ENCODE results near the gene PGR. TPM values are rescaled to one million over a fixed set of nuclear protein-coding genes. Genes with fewer than 3 reads are reported as not detected.

The PGR gene
- total RNA-seq, 2 experiments from 2014 or later = not detected

DNA sequence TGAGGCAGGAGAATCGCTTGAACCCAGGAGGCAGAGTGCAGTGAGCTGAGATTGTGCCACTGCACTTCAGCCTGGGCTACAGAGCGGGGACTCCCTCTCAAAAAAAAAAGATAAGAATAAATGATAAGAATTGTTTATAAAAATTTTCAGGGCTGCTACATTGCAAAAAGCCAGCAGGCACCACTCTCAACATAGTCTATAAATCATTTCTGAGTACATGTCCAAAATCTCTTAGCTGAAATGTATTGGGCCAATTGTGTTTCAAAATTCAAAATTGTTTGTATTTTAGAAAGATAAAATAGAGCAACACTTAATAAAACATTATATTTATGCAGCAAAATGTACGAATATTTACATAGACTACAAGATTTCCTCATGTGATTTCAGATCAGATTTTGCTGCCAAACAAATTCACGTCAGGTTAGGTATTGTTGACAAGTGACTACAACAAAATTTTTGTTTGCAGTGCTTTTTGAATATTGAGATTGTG lies 13.9 kb downstream of the PGR start:
- Mint-ChIP-seq H3K4me3 (no peak overlapping the region), H3K36me3 (ENCODE audit: low read depth) (no peaks in the 10 kb centered on the region), H3K27ac (no peak overlapping the region), H3K27me3 (ENCODE audit: low read depth) (no peaks in the 10 kb centered on the region), H3K9me3 (peaks cover 9% of the 10 kb centered on the region), H3K4me1 (ENCODE audit: low read depth) (no peaks in the 10 kb centered on the region)
- CTCF ChIA-PET = no interaction called here
- intact Hi-C loops (cut with micrococcal nuclease) = no loop called here
- DNase-seq = no peak

DNA sequence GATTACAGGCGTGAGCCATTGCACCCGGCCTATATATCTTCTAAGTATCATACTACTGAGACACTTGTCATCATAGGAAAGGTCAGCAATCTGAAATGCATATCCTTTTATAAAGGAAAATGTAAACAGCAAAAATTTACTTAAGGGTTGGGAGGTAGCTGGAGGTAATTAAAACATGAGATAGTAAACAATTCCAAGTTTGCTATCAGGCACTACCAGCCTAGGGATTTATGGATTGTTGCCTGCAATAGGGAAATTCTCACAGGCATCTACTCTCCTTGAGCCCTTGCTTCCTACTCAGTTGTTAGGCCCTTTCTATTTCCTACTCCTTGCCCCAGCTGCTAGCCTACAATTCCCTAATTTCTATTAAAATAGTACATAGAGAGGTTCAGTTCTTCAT lies 16.1 kb downstream of the PGR start:
- Mint-ChIP-seq H3K9me3 (peaks cover 9% of the 10 kb centered on the region), H3K36me3 (ENCODE audit: low read depth) (no peaks in the 10 kb centered on the region), H3K27me3 (ENCODE audit: low read depth) (no peaks in the 10 kb centered on the region), H3K4me1 (ENCODE audit: low read depth) (no peaks in the 10 kb centered on the region), H3K27ac (no peak overlapping the region), H3K4me3 (no peak overlapping the region)
- CTCF ChIA-PET = no interaction called here
- DNase-seq = no peak
- intact Hi-C loops (cut with micrococcal nuclease) = no loop called here

DNA sequence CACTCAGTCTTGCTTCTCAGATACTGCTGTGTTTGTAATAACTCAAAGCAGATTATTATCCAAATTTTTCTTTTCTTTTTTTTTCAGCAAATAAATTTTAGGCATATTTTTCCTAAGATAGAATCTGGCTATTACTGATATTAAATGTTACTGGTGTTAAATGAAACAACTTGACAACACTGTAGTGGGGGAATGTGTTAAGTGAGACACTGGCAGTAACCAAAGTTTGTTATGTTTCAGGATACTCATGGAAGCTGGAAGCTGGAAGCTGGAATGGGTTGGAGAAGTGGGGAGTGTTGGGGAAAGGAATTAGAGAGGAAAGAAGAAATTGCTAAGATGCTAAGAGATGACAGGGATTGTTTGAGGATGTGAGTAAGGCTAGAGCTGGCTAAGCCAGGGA lies 24.9 kb downstream of the PGR start:
- Mint-ChIP-seq H3K36me3 (ENCODE audit: low read depth) (no peaks in the 10 kb centered on the region), H3K4me3 (no peak overlapping the region), H3K27ac (no peak overlapping the region), H3K9me3 (peaks cover 9% of the 10 kb centered on the region), H3K4me1 (ENCODE audit: low read depth) (no peaks in the 10 kb centered on the region), H3K27me3 (ENCODE audit: low read depth) (no peaks in the 10 kb centered on the region)
- CTCF ChIA-PET = no interaction called here
- intact Hi-C loops (cut with micrococcal nuclease) = no loop called here
- DNase-seq = no peak

DNA sequence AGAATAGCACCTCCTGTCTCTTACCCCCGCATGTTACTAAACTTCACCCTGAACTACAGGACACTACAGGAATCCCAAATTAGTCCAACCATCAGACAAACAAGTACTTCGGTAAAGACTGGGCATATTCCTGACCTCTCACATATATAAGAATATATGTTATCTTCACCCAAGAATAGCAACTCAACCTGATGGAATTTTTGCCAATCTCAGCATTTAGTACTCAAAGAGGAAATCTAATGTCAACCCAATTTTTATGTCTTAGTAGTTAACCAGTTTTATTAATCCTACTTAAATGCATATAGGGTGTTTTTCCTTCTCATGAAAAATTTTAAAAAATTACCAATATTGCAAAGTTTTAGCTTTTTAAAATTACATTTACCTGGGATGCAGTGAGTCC lies 26.2 kb downstream of the PGR start:
- DNase-seq = no peak
- Mint-ChIP-seq H3K4me1 (ENCODE audit: low read depth) (no peaks in the 10 kb centered on the region), H3K4me3 (no peak overlapping the region), H3K27ac (no peak overlapping the region), H3K36me3 (ENCODE audit: low read depth) (no peaks in the 10 kb centered on the region), H3K9me3 (peaks cover 9% of the 10 kb centered on the region), H3K27me3 (ENCODE audit: low read depth) (no peaks in the 10 kb centered on the region)
- CTCF ChIA-PET = no interaction called here
- intact Hi-C loops (cut with micrococcal nuclease) = no loop called here

DNA sequence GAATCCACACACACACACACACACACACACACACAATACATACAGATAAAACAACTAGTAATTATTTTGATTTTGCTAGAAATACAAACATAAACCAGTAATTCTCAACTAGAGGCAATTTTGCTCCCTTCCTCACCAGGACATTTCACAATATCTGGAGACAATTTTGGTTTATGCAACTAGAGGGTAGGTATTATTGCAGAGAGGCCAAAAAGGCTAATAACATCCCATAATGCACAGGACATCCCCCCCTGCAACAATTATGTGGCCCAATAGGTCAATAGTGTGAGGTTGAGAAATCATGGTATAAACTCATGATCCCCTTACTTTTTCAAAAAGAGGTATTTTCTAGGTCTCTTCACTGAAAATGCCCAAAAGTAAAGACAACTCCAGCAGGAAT lies 29.0 kb downstream of the PGR start:
- intact Hi-C loops (cut with micrococcal nuclease) = no loop called here
- Mint-ChIP-seq H3K27me3 (ENCODE audit: low read depth) (no peaks in the 10 kb centered on the region), H3K36me3 (ENCODE audit: low read depth) (no peaks in the 10 kb centered on the region), H3K4me1 (ENCODE audit: low read depth) (no peaks in the 10 kb centered on the region), H3K9me3 (peaks cover 3% of the 10 kb centered on the region), H3K4me3 (no peak overlapping the region), H3K27ac (no peak overlapping the region)
- CTCF ChIA-PET = no interaction called here
- DNase-seq = no peak

DNA sequence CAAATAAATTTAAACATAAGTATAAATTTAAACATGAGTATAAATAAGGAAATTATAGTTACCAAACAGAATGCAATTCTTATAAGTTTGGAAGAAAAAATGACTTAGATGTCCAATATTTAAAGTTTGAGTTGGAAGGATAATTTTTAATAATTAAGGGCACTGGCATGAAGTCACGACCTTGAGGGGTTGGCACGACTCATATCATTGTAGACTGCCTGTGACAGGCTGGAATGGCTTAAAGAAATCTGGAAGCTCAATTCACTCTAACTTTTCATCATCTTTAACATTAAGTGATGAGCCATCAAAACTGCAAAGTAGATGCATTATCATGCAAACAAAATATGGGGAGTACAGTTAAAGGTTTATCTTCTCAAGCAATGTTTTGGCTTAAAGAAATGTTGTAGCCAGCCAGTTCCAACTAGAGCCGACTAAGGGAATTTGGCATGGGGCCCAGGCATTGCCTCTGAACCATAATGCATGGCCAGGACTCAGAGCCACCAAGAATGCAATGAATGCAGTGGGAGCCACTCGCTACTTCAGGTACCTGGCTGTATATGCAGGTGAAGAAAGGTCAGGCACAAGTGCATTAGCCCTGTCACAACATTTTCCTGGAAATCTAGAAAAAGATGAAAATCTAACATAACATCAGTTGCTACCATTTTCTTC lies 33.4 kb downstream of the PGR start:
- no peak overlapping the region for H3K27ac Mint-ChIP-seq
- H3K36me3 Mint-ChIP-seq (ENCODE audit: low read depth) = no peaks in the 10 kb centered on the region
- peaks cover 6% of the 10 kb centered on the region for H3K9me3 Mint-ChIP-seq
- no peaks in the 10 kb centered on the region for H3K4me1 Mint-ChIP-seq (ENCODE audit: low read depth)
- no peak overlapping the region for H3K4me3 Mint-ChIP-seq
- H3K27me3 Mint-ChIP-seq (ENCODE audit: low read depth) = no peaks in the 10 kb centered on the region
- intact Hi-C loops (cut with micrococcal nuclease) = no loop called here
- CTCF ChIA-PET = no interaction called here
- DNase-seq = no peak

DNA sequence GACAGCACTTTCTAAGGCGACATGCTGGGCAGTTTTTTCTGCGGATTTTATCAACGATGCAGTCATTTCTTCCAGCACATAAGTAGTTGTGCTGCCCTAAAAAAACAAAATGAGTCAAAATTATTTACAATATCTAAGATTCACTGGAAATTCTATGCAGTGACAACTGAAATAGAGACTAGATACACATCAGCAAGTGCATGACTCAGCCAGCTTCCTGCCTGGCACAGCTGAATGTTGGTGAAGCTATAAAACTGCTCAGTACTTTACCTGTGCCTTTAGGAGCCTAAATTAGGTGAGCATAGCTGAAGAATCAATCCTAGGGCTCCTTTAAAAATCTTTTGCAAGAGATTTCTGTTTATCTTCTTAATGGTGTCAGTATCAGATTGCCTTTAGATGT lies 37.8 kb downstream of the PGR start:
- DNase-seq = no peak
- Mint-ChIP-seq H3K27me3 (ENCODE audit: low read depth) (no peaks in the 10 kb centered on the region), H3K4me3 (no peak overlapping the region), H3K27ac (no peak overlapping the region), H3K36me3 (ENCODE audit: low read depth) (no peaks in the 10 kb centered on the region), H3K9me3 (peaks cover 15% of the 10 kb centered on the region), H3K4me1 (ENCODE audit: low read depth) (no peaks in the 10 kb centered on the region)
- intact Hi-C loops (cut with micrococcal nuclease) = no loop called here
- CTCF ChIA-PET = no interaction called here

DNA sequence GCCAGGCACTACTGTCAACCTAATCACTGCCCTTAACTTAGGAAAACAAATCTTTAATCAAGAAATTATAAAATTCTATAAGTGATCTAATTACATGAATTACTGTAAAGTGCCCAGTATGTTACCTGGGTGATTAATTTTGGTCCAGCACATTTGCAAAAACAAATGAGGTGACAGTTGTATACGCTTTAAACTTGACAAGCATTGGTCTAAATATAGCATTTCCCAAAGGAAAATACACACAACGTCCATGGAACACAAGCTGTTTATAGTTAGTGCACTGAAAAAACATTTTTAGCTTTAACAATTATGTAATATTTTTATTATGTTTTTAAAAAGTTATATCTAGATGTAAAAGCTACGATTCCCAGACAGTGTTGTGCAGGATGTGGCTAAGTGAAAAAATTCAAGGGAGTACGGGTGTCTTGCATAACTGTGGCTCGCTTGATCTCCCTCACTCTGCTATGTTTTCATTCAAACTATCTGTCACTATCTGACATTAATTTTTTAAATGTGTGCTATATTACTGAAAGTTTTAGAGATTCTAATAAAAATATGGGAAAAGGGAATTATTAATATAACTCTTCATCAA lies 38.8 kb downstream of the PGR start:
- Mint-ChIP-seq H3K27ac (no peak overlapping the region), H3K9me3 (peaks cover 17% of the 10 kb centered on the region), H3K27me3 (ENCODE audit: low read depth) (no peaks in the 10 kb centered on the region), H3K36me3 (ENCODE audit: low read depth) (no peaks in the 10 kb centered on the region), H3K4me1 (ENCODE audit: low read depth) (no peaks in the 10 kb centered on the region), H3K4me3 (no peak overlapping the region)
- intact Hi-C loops (cut with micrococcal nuclease) = no loop called here
- no peak for DNase-seq
- CTCF ChIA-PET = no interaction called here

DNA sequence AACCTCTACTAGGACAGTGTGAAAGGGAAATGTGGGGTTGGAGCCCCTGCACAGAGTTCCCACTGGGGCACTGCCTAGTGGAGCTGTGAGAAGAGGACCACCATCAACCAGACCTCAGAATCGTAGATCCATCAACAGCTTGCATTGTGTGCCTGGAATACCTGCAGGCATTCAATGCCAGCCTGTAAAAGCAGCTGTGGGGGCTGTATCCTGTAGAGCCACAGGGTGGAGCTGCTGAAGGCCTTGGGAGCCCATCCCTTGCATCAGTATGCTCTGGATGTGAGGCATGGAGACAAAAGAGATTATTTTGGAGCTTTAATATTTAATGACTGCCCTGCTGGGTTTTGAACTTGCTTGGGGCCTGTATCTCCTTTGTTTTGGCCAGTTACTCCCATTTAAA lies 46.3 kb downstream of the PGR start:
- intact Hi-C loops (cut with micrococcal nuclease) = no loop called here
- no peak overlapping the region for H3K27ac Mint-ChIP-seq
- no peak overlapping the region for H3K4me3 Mint-ChIP-seq
- H3K36me3 Mint-ChIP-seq (ENCODE audit: low read depth) = no peaks in the 10 kb centered on the region
- CTCF ChIA-PET = no interaction called here
- H3K4me1 Mint-ChIP-seq (ENCODE audit: low read depth) = no peaks in the 10 kb centered on the region
- no peaks in the 10 kb centered on the region for H3K27me3 Mint-ChIP-seq (ENCODE audit: low read depth)
- peaks cover 14% of the 10 kb centered on the region for H3K9me3 Mint-ChIP-seq
- DNase-seq = no peak

DNA sequence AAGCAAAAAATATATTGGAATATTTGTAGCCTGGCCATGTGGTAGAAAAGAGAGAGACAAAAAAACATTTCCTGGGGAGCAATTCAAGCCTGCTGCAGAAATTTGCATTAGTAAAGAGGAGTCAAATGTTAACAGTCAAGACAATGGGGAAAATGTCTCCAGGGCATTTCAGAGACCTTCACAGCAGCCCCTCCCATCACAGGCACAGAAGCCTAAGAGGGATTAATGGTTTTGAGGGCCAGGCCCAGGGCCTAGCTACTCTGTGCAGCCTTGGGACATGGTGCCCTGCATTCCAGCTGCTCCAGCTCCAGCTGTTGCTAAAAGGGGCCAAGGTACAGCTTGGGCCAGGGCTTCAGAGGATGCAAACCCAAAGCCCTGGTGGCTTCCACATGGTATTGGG lies 46.8 kb downstream of the PGR start:
- DNase-seq = no peak
- Mint-ChIP-seq H3K36me3 (ENCODE audit: low read depth) (no peaks in the 10 kb centered on the region), H3K27me3 (ENCODE audit: low read depth) (no peaks in the 10 kb centered on the region), H3K27ac (no peak overlapping the region), H3K4me1 (ENCODE audit: low read depth) (no peaks in the 10 kb centered on the region), H3K4me3 (no peak overlapping the region), H3K9me3 (peaks cover 12% of the 10 kb centered on the region)
- CTCF ChIA-PET = no interaction called here
- intact Hi-C loops (cut with micrococcal nuclease) = no loop called here

DNA sequence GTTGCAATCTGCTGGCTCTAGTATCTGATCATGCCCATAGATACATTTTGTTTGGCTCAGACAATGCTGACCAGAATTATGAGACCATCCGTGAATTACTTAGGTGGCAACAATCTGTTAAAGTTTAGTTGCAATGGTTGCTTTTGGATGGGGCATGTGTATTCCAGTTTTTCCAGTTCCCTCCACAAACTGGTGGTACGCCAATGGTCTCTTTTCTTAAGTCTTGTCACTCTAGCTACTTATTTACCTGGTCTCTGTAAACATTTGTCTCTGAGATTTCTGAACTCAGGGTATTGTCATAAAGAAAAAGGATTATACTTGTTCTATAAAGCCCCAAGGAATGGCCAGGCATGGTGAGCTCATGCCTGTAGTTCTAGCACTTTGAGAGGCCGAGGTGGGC lies 65.9 kb downstream of the PGR start:
- Mint-ChIP-seq H3K36me3 (ENCODE audit: low read depth) (no peaks in the 10 kb centered on the region), H3K27me3 (ENCODE audit: low read depth) (no peaks in the 10 kb centered on the region)
- intact Hi-C loops (cut with micrococcal nuclease) = no loop called here

DNA sequence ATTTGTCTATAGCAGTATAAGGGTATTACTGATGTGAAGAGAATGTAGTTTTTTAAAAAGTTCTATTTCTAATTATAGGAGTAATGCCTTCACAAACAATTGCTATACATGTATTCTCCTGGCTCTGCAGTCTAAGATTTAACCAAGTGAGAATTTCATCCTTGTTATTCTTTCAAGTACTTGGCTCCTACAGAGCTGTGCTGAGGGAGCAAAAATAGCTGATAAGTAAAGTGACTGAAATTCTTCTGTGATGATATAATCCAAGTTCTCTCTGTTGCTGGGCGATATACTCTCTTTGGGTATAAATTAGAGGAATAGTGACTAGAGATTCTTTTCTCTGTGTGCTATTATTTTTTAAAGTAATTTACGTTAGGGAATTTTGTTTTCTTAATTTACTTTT lies 68.0 kb downstream of the PGR start:
- no peaks in the 10 kb centered on the region for H3K27me3 Mint-ChIP-seq (ENCODE audit: low read depth)
- H3K4me3 Mint-ChIP-seq = no peak overlapping the region
- peaks cover under 1% of the 10 kb centered on the region for H3K9me3 Mint-ChIP-seq
- H3K27ac Mint-ChIP-seq = no peak overlapping the region
- H3K36me3 Mint-ChIP-seq (ENCODE audit: low read depth) = no peaks in the 10 kb centered on the region
- intact Hi-C loops (cut with micrococcal nuclease) = no loop called here
- H3K4me1 Mint-ChIP-seq (ENCODE audit: low read depth) = no peaks in the 10 kb centered on the region
- CTCF ChIA-PET = no interaction called here
- DNase-seq = no peak

More for the DNA sequence above, 65.9 kb downstream of the PGR start:
- H3K9me3 Mint-ChIP-seq = no peaks in the 10 kb centered on the region
- no peak overlapping the region for H3K4me3 Mint-ChIP-seq
- H3K4me1 Mint-ChIP-seq (ENCODE audit: low read depth) = no peaks in the 10 kb centered on the region
- CTCF ChIA-PET = no interaction called here
- no peak overlapping the region for H3K27ac Mint-ChIP-seq
- no peak for DNase-seq

DNA sequence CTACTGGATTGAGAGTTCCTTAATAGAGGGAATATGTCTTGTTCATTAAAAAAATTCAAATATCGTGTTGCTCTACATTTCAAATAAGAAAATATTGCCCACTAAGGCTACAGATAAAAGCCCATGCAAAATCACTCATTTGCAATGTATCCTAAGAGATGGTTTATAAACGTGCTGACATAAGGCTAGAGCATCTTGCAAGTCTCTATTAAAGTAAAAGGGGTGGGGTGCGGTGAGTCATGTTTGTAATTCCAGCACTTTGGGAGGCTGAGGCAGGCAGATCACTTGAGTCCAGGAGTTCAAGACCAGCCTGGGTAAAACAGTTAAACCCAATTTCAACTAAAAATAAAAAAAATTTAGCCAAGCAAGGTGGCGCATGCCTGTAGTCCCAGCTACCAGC lies 70.3 kb downstream of the PGR start:
- Mint-ChIP-seq H3K4me1 (ENCODE audit: low read depth) (no peaks in the 10 kb centered on the region), H3K9me3 (peaks cover 2% of the 10 kb centered on the region), H3K4me3 (no peak overlapping the region), H3K36me3 (ENCODE audit: low read depth) (no peaks in the 10 kb centered on the region), H3K27ac (no peak overlapping the region), H3K27me3 (ENCODE audit: low read depth) (no peaks in the 10 kb centered on the region)
- intact Hi-C loops (cut with micrococcal nuclease) = no loop called here
- CTCF ChIA-PET = no interaction called here
- no peak for DNase-seq

Measured in activated naive CD4-positive, alpha-beta T cell treated with anti-CD3 and anti-CD28 coated beads for 36 hours (primary cell).